ENCODE results near the gene IL12RB2. TPM values are rescaled to one million over a fixed set of nuclear protein-coding genes. Genes with fewer than 3 reads are reported as not detected.

IL12RB2 gene
- total RNA-seq, 1 donor from 2014 or later = 159 TPM

Other genes starting within 250 kb of the IL12RB2 start
- not detected in 2 replicates for gene C1orf141, start 172.9 kb upstream of the IL12RB2 start, total RNA-seq
- 6.8 and 6.9 TPM in 2 replicates for gene IL23R, start 141.4 kb upstream of the IL12RB2 start, total RNA-seq
- 283 and 288 TPM in 2 replicates for gene SERBP1, start 122.5 kb downstream of the IL12RB2 start, total RNA-seq

Data from T-helper 1 cell treated with Interleukin-12 subunit alpha and Interleukin-12 subunit beta and Interleukin-4 antibody, amounts not matched to agents 30 ng/mL and 1 ng/mL, for 36 hours (primary cell).